Fibroblast of the conjunctiva (primary cell): Measurements from ENCODE around the gene MICAL3.
A peak's percentile ranks its signal among the peaks of the same experiment; 100 is the strongest.

Experiments
- DNase-seq: peaks from one replicate; pipeline ENCODE4 v3.0.0-alpha.2; 2010; ENCODE audit warnings: low read depth

MICAL3 gene

GRCh38 chr22:17929909-17930308 is 94.5 kb downstream of the MICAL3 start:
- DNase-seq, result no peak

GRCh38 chr22:17928391-17928790 is 96.0 kb downstream of the MICAL3 start:
- DNase-seq, result no peak

DNA sequence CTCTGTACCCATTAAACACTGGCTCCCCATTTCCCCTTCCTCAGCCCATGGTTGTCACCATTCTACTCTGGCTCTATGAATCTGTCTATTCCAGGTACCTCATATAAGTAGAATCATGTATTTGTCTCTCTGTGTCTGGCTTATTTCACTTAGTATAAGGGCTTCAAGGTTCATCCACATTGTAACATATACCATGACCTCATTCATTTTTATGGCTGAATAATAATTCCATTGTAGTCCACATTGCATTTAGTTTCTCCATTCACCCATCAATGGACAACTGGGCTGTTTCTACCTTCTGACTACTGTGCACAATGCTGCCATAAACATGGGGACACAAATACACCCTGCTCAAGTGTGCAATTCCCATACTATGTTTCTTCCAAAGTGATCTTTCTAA is 97.3 kb downstream of the MICAL3 start:
- no peak for DNase-seq

GRCh38 chr22:17926516-17926915 is 97.8 kb downstream of the MICAL3 start:
- no peak for DNase-seq

DNA sequence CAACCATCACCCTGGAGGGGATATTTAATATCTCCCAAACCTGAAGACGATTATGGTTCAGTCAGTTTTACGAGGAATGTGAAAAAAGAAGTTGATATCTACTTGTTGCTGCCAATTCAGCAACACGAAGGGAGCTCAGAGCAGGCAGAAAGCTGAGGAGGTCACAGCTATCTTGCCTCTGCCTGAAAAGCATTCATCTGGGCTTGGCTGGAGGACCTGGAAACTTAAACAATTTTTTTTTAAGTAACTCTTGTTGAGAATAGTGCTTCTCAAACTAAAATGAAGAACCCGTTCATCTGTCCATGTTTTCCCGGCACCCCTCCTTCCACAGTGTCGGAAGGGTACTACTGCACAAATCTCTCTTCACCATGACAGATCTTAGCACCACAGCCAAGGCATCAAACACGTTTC is 98.9 kb downstream of the MICAL3 start:
- DNase-seq, result peak; percentile 29

DNA sequence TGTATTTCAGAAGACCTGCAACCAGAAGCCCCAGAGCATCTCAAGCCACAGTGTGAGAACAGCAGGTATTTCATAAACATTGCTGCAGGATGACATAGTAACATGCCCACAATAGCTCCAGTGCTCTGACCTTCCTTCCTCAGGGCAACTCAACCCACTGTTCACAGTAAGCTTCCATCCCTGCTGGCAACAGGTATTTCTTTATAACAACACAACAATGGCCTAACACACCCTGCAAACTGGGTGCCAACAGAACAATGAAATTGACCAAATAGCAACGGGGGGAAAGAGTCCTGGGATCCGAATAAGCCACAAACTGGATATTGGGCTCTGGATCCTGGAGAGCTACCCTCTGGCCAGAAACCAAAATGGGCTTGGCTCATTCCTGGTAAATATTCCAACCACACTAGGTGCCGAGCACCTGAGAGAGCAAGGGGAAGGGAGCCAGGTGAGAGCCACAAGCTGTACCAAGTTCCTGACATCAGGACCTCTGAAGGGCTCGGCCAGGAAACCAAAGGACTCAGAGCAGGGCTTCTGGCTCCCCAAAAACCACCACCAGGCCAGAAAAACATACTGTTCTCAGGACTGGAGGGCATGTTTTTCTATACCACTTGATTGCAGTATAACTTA is 99.5 kb downstream of the MICAL3 start:
- DNase-seq, result no peak

GRCh38 chr22:17924076-17924475 is 100.3 kb downstream of the MICAL3 start:
- DNase-seq, result no peak

- DNase-seq, result peak; percentile 59
Observed at GRCh38 chr22:17922925-17923903, 101.1 kb downstream of the MICAL3 start.

DNA sequence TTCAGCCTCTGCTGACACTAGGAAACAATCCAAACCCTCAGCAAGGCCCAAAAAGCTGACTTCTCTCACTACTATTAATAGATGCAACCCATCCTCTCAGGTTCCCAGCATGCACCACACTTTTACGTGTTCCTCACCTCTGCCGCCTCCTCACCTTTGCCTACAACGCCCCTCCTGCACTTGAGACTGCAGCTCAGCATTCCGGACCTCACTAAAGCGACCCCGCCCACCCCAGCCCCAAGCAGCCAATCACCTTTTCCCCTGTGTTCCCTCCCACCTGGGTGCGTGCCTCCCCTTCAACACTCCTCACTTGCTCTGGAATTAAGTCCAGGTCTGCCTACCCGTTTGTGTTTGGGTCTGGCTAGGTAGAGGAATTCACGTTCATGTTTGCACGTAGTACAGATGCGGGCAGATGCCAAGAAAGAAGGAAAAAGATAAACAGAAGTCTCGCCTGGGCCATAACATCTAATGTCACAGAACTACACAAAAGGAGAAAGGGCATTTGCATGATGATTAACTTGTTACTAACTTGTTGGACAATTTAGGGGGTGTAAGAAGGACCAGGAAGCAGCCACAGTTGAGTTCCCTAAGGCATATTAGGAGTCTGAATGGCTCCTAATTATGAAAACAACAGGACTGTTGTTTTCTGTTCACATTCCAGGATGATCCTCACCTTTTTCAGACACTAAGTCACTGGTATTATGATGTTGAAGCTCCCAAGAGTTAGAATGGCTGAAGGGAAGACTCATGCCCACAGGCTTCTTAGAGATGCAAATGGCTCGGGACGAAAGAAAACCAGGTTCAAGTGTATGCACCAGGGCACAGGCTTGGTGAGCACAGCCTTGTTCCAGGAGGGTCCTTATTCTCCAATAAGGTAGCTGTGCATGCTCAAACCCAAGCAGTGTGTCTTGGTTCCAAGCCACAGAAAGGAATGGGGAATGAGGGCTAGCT is 102.2 kb downstream of the MICAL3 start:
- no peak for DNase-seq

DNA sequence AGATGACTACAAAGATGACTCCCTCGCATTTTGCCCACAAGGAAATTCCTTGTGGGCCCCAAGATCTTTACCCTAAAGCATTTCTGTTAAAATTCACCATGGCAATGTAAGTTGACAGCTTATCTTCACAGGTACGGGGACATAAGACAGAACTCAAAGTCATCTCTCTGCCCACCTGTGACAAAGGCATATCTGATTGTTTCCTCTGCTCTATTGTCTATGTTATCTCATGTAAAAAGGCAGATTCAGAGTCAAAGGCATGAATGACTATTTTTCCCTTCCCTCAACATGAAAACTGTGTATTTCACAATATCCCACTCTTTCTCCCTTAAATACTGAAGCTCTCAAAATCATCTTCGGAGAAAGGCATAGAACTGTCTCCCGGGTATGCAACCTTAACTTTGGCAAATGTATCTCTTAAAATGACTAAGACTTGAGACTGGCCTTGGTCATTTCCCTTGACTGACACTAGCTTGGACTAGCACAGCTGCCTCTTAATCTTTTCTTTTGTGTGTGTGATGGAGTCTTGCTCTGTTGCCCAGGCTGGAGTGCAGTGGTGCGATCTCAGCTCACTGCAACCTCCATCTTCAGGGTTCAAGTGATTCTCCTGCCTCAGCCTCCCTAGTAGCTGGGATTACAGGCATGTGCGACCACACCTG is 103.2 kb downstream of the MICAL3 start:
- DNase-seq, result no peak

DNA sequence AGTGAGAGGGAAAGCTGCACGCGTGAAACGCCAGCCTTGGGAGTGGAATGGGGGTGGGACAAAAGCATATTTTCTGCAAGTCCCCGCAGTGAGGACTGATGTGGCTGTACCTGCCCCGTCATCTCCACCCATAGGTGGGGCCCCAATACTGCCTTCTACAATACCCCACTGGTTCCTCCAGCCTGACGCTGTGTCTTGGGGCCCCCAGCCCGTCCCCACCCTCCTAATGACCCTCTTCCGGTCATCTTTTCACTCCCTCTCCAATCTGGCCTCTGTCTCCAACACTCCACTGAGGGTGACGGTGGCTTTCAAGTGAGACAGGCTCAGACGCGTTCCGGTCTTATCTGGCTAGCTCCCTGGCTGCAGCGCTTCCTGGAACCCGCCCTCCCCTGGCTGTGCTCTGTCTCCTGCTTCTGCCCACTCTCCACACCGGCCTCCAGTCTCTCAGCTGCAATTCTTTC is 104.2 kb downstream of the MICAL3 start:
- no peak for DNase-seq

- DNase-seq, result no peak
Observed at GRCh38 chr22:17919276-17920144, 104.9 kb downstream of the MICAL3 start.

DNA sequence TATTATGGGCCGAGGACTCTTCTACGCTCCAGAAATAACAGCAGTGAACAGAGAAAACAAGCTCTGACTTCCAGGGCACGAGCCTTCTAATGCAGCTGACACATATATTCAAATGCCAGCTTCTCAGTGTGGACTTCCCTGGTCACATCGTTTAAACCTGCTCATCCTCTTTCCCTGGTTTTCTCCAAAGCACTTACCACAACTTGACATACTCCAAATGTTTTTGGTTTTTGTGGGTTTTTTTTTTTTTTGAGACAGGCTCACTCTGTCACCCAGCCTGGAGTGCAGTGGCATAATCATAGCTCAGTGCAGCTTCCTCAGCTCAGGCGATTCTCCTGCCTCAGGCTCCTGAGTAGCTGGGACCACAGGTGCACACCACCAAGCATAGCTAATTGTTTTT is 105.5 kb downstream of the MICAL3 start:
- DNase-seq, result no peak

- DNase-seq, result no peak
Observed at GRCh38 chr22:17917490-17917983, 106.8 kb downstream of the MICAL3 start.

DNA sequence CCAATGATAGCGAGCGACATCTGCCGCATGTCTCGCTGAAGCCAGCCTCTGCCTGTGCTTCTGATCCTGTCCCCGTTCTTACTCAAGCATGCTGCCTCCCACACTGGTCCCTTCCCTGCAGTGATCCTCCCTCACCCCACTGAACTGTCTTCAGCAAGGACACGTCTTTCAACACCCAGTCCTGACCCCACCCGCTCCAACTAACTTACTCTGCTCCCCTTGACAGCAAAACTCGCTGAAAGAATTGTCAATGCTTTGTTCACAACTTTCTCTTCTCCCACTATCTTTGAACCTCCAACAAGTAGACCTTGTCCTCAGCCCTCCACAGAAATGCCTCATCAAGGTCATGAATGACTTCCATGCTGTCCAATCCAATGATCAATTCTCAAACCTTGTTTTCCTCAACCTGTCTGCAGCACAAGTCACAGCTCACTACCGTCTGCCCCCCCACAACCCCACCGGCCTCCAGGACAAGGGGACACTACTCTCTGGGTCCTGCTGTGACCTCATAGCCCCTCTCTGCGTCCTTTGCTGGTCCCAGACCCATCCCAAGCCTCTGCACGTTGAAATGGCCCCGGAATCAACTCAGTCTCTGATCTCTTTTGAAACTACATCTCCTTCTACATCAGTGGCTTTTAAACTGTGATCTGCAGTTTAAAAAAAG is 108.0 kb downstream of the MICAL3 start:
- DNase-seq, result no peak

GRCh38 chr22:17915676-17916075 is 108.7 kb downstream of the MICAL3 start:
- DNase-seq, result no peak

- no peak for DNase-seq
Observed at GRCh38 chr22:17915188-17915587, 109.2 kb downstream of the MICAL3 start.

GRCh38 chr22:17914474-17914873 is 109.9 kb downstream of the MICAL3 start:
- DNase-seq, result no peak

GRCh38 chr22:17913801-17914347 is 110.5 kb downstream of the MICAL3 start:
- DNase-seq, result no peak
